Measurements from ENCODE around the gene HPX.

The HPX gene

DNA sequence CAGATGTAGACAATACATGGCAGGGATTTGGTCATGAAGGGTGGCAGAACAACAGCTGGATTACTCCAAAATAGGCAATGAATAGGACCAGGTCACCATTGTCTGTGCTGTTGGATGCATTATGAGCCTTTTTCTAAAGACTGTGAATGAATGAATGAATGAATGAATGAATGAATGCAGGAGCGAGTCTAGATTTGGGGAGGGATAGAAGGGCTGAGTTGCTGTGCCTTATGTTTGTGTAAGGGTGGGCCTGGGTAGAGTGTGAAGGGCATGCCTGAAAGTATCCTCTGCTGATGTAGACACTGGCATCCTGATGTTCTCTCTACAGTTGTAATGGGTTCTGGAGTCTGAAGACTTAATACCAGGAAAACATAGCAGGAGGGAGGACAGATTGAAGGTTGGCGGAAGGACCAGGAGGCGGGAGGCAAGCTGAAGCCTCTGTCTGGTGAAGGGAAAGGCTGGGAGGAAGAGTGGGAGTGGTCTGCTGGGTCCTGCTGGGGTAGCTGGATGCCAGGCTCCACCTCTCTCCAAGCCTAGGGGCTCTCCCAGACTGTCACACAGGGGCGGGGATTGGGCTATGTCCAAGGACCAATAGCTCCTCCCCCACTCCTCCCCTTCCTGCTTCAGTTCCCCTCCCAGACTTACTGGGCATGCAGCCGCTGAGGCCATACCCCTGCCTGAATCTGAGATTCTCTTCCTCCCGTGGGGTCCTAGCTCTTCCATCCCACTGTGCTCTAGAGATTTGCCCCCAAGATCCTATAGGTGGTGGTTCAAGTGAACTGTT is 28.1 kb upstream of the HPX start:
- DNase-seq: peak; percentile 70

DNA sequence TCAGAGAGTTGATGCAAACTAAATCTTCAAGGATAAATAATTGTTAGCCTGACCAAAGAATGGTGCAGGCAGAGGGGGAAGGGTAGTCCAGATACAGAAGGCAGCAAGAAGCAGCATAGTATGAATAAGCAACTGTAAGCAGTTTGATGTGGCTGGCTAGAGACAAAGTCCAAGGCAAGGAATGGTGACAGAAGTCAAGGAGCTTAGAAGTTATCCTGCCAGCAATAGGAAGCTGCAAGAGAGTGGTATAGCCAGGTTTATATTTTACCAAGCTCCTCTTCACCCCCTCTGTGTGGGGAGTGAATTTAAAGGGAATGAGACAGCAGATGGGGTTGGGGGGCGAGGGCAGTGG is 18.3 kb upstream of the HPX start:
- no peak for DNase-seq

- no peak for DNase-seq
Observed at GRCh38 chr11:6458352-6459098, 17.7 kb upstream of the HPX start.

GRCh38 chr11:6457581-6458320 is 17.0 kb upstream of the HPX start:
- DNase-seq: no peak

DNA sequence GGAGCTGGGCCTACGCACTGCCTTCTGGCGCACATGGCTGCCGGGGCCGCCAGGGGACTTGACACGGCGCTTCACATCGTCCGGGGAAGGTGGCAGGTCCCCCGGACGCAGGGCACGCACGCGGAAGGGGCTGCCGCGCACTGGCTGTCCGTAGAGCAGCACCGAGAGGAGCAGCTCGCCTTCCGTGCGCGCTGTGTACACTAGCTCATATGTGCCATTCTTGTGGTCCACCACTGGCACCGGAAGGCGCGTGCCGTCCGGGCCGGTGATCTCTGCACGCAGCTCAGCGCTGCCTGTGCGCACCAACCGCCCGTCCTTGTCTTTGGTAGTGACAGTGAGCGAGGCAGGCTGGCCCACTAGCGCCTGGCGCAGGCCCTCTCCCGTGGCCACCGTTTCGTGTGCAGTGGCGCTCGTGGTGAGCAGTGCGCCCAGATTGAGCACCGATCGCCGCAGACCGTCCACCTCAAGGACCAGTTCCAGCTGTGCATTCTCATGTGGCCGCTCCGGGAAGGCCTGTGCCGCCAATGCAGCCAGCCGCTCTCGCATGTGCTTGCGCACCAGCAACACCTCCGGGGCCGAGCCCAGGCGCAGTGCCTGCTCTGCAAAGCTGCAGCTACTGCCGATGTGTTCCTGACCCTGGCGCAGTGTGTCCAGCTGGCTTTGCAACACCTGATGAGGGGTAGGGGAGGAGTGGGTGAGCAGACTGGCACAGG is 15.7 kb upstream of the HPX start:
- DNase-seq: no peak

DNA sequence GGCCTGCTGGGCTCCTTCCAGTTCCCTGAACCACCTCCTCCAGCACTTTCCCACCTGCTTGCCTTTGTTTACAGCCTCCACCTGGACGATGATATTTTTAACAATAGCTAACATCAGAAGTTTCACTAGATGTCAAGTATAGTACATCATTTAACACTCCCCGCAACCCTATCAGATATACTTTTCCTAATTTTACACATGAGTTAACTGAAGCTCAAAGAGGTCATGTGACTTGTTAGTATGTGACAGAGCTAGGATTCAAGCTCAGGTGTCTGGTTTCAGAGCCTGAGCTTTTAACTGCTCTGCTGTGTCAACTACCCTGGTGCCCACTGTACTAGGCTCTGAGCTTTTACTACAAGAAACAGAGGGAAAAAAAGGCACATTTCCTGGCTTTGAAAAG is 14.3 kb upstream of the HPX start:
- no peak for DNase-seq

DNA sequence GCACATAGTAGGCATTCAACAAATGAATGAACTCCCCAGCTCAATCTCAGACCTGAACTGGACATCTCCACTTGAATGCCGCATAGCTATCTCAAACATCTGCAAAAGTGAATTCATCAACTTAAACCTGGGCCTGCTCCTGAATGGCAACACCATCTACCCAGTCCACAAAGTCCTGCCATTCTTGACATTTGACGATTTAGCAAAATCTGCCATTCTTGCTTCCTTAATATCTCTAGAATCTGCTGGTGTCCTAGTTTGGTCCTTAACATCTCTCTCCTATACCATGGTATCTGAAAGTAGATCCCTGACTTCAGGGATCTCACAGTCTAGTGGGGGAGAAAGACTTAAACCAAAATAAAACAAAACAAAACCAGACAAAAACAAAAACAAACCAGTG is 12.4 kb upstream of the HPX start:
- no peak for DNase-seq

DNA sequence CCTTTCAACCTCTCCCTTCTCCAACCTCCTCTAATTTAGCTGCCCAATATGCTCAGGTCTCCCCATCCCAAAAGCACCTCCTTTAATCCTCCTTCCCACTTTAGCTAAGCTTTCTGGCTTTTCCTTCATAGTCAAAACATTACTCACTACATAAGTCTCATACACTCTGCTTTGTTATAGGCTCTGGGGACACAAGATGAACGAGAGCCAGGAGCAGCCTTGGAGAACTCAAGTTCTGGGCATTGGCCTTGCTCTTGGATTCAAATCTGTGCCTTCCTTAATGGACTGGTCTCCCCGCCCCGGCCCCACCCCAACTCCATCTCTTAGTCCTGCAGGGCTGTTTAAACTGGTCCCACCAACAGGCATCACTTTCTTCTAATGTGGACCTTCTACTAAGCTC is 11.4 kb upstream of the HPX start:
- DNase-seq: no peak

- no peak for DNase-seq
Observed at GRCh38 chr11:6448574-6448973, 7.8 kb upstream of the HPX start.

DNA sequence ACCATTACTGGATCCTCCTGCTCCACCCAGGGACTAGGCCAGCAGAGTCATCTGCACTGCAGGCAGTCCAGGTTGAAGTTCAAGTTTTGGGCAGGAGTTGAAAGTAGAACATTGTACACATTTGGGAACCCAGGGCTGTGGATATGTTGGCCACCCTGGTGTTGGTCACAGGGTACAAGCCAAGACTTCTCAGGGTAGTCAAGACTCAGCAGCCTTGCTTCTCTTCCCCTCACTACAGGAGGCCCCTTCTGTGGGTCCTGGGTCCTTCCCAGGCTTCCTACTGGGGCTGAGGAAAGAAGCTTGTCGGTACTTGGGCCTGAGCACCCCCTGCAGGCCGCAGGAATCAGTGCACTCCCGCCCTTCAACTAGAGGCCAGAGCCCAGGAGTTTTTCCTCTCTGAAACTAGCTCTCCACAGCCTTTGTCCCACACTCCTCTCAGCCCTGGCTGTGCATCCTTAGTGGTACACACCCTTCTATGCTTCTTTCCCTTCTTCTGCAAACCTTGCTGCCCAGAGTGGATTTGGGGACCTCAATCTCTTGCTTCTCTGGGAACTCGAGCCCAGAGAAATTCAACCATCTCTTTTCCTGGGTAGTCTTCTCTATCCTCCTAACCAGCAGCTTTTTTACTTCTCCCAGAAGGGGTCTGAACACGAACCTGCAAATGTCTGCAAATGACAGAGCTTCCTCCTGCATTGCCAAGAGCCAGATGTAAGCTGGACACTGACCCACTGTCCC is 2.6 kb upstream of the HPX start:
- DNase-seq: peak; percentile 21

GRCh38 chr11:6442441-6442840 is 1.7 kb upstream of the HPX start:
- DNase-seq: no peak

- peak; percentile 20 for DNase-seq
Observed at GRCh38 chr11:6438979-6439571, 1.7 kb downstream of the HPX start.

DNA sequence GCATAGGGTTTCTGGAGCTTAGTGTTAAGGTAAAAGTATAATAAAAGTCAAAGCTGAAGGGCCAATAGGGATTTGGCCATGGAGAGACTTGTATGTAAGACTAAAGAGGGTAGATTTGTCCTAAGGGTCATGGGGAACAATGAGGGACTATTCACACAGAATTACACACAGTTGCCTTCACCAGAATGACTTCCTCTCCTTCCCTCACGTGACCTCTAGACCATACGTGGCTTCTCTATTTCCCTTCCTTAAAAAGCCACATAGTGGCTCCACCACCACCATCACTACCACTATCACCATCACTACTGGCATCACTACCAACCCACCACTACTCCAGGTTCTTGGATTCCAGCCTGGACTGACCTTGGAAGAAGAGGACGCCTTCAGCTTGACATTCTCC is 2.8 kb downstream of the HPX start:
- DNase-seq: no peak

- no peak for DNase-seq
Observed at GRCh38 chr11:6437423-6437822, 3.4 kb downstream of the HPX start.

DNA sequence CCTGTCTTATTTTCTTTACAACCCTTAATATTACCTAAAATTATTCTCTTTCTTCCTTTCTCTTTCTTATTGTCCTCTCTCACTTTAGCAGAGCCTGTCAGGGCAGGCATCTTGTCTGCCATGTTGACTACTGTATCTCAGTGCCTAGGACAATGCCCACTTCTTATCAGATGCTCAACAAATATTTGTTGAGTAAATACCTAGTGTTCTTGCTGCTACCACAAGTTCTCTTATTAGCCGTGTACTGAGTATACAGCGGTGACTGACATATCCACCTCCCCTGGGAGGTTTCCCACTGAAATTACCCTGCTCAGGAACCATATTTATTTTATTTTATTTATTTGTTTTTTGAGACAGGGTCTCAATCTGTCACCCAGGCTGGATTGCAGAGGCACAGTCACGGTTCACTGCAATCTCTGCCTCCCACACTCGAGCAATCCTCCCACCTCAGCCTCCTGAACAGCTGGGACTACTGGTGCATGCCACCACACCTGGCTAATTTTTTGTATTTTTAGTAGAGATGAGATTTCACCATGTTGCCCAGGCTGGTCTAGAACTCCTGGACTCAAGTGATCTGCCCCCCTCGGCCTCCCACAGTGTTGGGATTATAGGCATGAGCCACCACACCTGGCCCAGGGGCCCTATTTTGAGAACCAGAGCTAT is 6.7 kb downstream of the HPX start:
- no peak for DNase-seq

GRCh38 chr11:6431861-6432260 is 8.9 kb downstream of the HPX start:
- no peak for DNase-seq

- no peak for DNase-seq
Observed at GRCh38 chr11:6427516-6427915, 13.3 kb downstream of the HPX start.

DNA sequence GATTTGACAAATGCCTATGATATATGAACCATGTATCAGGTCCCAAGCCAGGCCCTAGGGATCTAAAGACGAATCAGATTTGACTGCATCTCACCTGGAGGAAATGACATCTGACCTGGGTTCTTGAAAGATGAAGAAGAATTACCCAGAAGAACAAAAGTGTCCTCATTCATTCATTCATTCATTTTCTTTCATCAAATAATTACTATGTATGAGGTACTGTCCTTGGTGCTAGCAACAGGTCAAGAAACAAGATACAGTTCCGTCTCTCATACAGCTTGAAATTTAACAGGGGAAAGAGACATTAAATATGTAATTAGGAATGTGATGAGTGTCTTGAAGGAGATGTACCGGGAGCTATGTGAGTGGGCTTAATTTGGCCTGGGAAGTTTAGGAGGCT is 20.1 kb downstream of the HPX start:
- no peak for DNase-seq

GRCh38 chr11:6419009-6419631 is 21.7 kb downstream of the HPX start, which contains the start of gene APBB1:
APBB1 (minus strand) TSS chr11:6419094; CDS start chr11:6411347, 7,747 bp downstream.
- peak; percentile 92 for DNase-seq

GRCh38 chr11:6418557-6419008 is 22.2 kb downstream of the HPX start:
- no peak for DNase-seq

Data from right kidney (tissue), 1 donor.